DND-41 (cell line): ENCODE data around the gene ZFHX3.

Experiments used
- CTCF ChIP-seq: IDR thresholded peaks from 2 replicates; pipeline ENCODE4 v1.5.1; 2012; ENCODE audit warnings: borderline replicate concordance, low read length, moderate library complexity, mild to moderate bottlenecking; ENCODE audit not compliant: poor library complexity, severe bottlenecking; ENCODE audit errors: extremely low read depth
- EZH2 ChIP-seq: IDR thresholded peaks from 3 replicates; pipeline ENCODE4 v1.6.1; 2012; ENCODE audit warnings: borderline replicate concordance, low read depth, mild to moderate bottlenecking, moderate library complexity, low read length, inconsistent platforms; ENCODE audit not compliant: severe bottlenecking

- TF ChIP-seq CTCF (no peak), EZH2 (no peak)
Observed at GRCh38 chr16:72987480-72987901, 60.4 kb downstream of the ZFHX3 start.
